Liver (tissue), 9 donors: ENCODE data around the gene BTBD9. TPM values are rescaled to one million over a fixed set of nuclear protein-coding genes. Genes with fewer than 3 reads are reported as not detected.

Experiments used
- DNase-seq: peaks from one replicate; pipeline ENCODE4 v3.0.0-alpha.2; 2017; ENCODE audit warnings: low spot score
- H3K27ac ChIP-seq, 2 donors: one replicate each; pipeline ENCODE4 v1.7.0; 2013; ENCODE audit warnings: inconsistent platforms in 2 of 2, low read length in 2 of 2, control low read depth in 1 of 2, low read depth in 1 of 2, mild to moderate bottlenecking in 1 of 2
- H3K27me3 ChIP-seq, 4 donors: one replicate each; pipeline versions ENCODE4 v1.6.1 to v1.7.0; 2013; ENCODE audit warnings: low read length in 3 of 4, inconsistent platforms in 1 of 4, mild to moderate bottlenecking in 1 of 4, moderate library complexity in 1 of 4; ENCODE audit not compliant: control insufficient read depth in 4 of 4, insufficient read depth in 4 of 4
- H3K36me3 ChIP-seq, 4 donors: one replicate each; pipeline versions ENCODE4 v1.6.1 to v1.7.0; 2013; ENCODE audit warnings: low read length in 3 of 4, mild to moderate bottlenecking in 3 of 4, low read depth in 1 of 4, moderate library complexity in 1 of 4; ENCODE audit not compliant: control insufficient read depth in 4 of 4, insufficient read depth in 3 of 4
- H3K4me1 ChIP-seq, 4 donors: one replicate each; pipeline versions ENCODE4 v1.6.1 to v1.7.0; 2013; ENCODE audit warnings: low read length in 3 of 4, mild to moderate bottlenecking in 3 of 4, moderate library complexity in 1 of 4; ENCODE audit not compliant: control insufficient read depth in 4 of 4, insufficient read depth in 4 of 4
- H3K4me3 ChIP-seq, 3 donors: one replicate each; pipeline versions ENCODE4 v1.6.1 to v1.7.0; 2013; ENCODE audit warnings: low read length in 3 of 3, control low read depth in 1 of 3, low read depth in 1 of 3, mild to moderate bottlenecking in 1 of 3
- H3K9ac ChIP-seq, 2 donors: one replicate each; pipeline ENCODE4 v1.7.0; 2013; ENCODE audit warnings: low read length in 2 of 2, mild to moderate bottlenecking in 2 of 2, moderate library complexity in 2 of 2, control low read depth in 1 of 2, low read depth in 1 of 2
- H3K9me3 ChIP-seq, 4 donors: one replicate each; pipeline versions ENCODE4 v1.6.1 to v1.7.0; 2013; ENCODE audit warnings: low read length in 3 of 4; ENCODE audit not compliant: control insufficient read depth in 4 of 4
- EGR1 ChIP-seq, 2 donors: IDR thresholded peaks; 2 replicates each; pipeline ENCODE4 v1.6.1; 2016 to 2018; ENCODE audit warnings: antibody characterized with exemption in 2 of 2, low read depth in 2 of 2
- FOXA1 ChIP-seq: IDR thresholded peaks from 2 replicates; pipeline ENCODE4 v1.6.1; 2016; ENCODE audit warnings: antibody characterized with exemption
- FOXA2 ChIP-seq: IDR thresholded peaks from 2 replicates; pipeline ENCODE4 v1.6.1; 2016; ENCODE audit warnings: antibody characterized with exemption
- GABPA ChIP-seq, 2 donors: IDR thresholded peaks in 1 of 2; conservative IDR thresholded peaks in 1 of 2; 2 replicates each; pipeline ENCODE4 v1.6.1; 2016; ENCODE audit warnings: antibody characterized with exemption in 2 of 2, mild to moderate bottlenecking in 1 of 2, moderate library complexity in 1 of 2
- HNF4G ChIP-seq: IDR thresholded peaks from 2 replicates; pipeline ENCODE4 v1.6.1; 2016; ENCODE audit warnings: antibody characterized with exemption
- JUND ChIP-seq, 2 donors: IDR thresholded peaks; 2 replicates each; pipeline ENCODE4 v1.6.1; 2016; ENCODE audit warnings: antibody characterized with exemption in 2 of 2
- NR2F2 ChIP-seq: IDR thresholded peaks from 2 replicates; pipeline ENCODE4 v1.6.1; 2016; ENCODE audit warnings: antibody characterized with exemption
- RAD21 ChIP-seq, 2 donors: IDR thresholded peaks; 2 replicates each; pipeline ENCODE4 v1.6.1; 2016; ENCODE audit warnings: antibody characterized with exemption in 2 of 2, mild to moderate bottlenecking in 2 of 2
- RXRA ChIP-seq, 2 donors: IDR thresholded peaks; 2 replicates each; pipeline ENCODE4 v1.6.1; 2017 to 2018; ENCODE audit warnings: antibody characterized with exemption in 2 of 2, mild to moderate bottlenecking in 1 of 2
- SP1 ChIP-seq: IDR thresholded peaks from 2 replicates; pipeline ENCODE4 v1.6.1; 2018; ENCODE audit warnings: antibody characterized with exemption, mild to moderate bottlenecking
- TAF1 ChIP-seq: conservative IDR thresholded peaks from 2 replicates; pipeline ENCODE4 v1.6.1; 2016; ENCODE audit warnings: antibody characterized with exemption, mild to moderate bottlenecking
- YY1 ChIP-seq: IDR thresholded peaks from 2 replicates; pipeline ENCODE4 v1.6.1; 2016; ENCODE audit warnings: antibody characterized with exemption, mild to moderate bottlenecking
- WGBS: extraction: QIAGEN DNeasy Blood & Tissue Kit; methylation state at CpG from one replicate; pipeline ENCODE4 v1.1.7; 2013; 5-methylcytosine and 5-hydroxymethylcytosine counted together
- polyA plus RNA-seq, 2 donors: library from polyadenylated mRNA; stranded (reverse) in 1 of 2; unstranded in 1 of 2; fragments of 200-250 nt in 1 of 2; fragments of >200 nt in 1 of 2; fragmentation: Nextera tagmentation in 1 of 2; extraction: Ambion mirVana in 1 of 2; gene quantifications; one replicate each; pipeline versions ENCODE4 v1.2.1 to v1.2.3, GENCODE V29; 2013 to 2015
- total RNA-seq, 2 donors: library from RNA; depleted of rRNA; stranded (reverse); fragments of >200 nt; gene quantifications; one replicate each; pipeline ENCODE4 v1.2.3, GENCODE V29; 2014
- TF ChIP-seq, protein P1 (sequence below): IDR thresholded peaks from 2 replicates; pipeline ENCODE4 v1.6.1; 2016; ENCODE audit warnings: antibody characterized with exemption
- TF ChIP-seq, protein P2 (sequence below): IDR thresholded peaks from 2 replicates; pipeline ENCODE4 v1.6.1; 2016; ENCODE audit warnings: antibody characterized with exemption
- TF ChIP-seq, protein P3 (sequence below): IDR thresholded peaks from 2 replicates; pipeline ENCODE4 v1.6.1; 2016; ENCODE audit warnings: antibody characterized with exemption
- TF ChIP-seq, protein P4 (sequence below): IDR thresholded peaks from 2 replicates; pipeline ENCODE4 v1.6.1; 2016; ENCODE audit warnings: antibody characterized with exemption, mild to moderate bottlenecking
- TF ChIP-seq, protein P5 (sequence below): fragments of 150-350 bp; IDR thresholded peaks from 2 replicates; pipeline ENCODE4 v1.5.1; 2017; ENCODE audit warnings: improper control_type of control experiment, low read depth, low read length; ENCODE audit not compliant: missing input control
- donor health status: healthy.
- donor health status: healthy.
- donor health status: healthy.
- donor health status: healthy.
- donor health status: healthy.

BTBD9 gene
- total and polyA plus RNA-seq, 4 donors, result 2.0 to 12.4 (median 5.7) TPM

DNA sequence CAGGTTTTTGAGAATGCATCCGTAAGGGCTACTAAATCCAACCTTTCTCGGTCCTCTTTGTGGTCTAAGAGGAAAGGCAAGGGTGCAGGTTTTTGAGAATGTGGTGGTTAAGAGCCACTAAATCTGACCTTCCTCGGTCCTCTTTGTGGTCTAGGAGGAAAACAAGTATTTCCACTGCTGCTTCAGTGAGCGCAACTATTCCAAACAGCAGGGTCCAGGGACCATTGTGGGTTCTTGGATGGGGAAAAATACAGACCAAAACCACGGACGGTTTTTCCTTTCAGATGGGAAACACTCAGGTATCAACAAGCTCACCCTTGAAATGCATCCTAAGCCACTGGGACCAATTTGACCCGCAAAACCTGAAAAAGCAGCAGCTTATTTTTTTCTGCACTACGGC, 21.9 kb downstream of the BTBD9 start:
- Histone ChIP-seq H3K36me3 (no peaks in the 10 kb centered on the region), H3K4me1 (peaks cover 0 to 7% (median 2%) of the 10 kb centered on the region in 4 donors), H3K9me3 (no peaks in the 10 kb centered on the region), H3K27me3 (no peaks in the 10 kb centered on the region), H3K27ac (no peak overlapping the region), H3K4me3 (no peak overlapping the region), H3K9ac (no peak overlapping the region)
- DNase-seq, result no peak
- no peak for TF ChIP-seq HNF4G
- TF ChIP-seq FOXA1, result no peak
- no peak for TF ChIP-seq EGR1 (IDR thresholded peaks at IDR 0.05; ENCODE audit: low read depth in 2 of 2)
- TF ChIP-seq, protein P1, sequence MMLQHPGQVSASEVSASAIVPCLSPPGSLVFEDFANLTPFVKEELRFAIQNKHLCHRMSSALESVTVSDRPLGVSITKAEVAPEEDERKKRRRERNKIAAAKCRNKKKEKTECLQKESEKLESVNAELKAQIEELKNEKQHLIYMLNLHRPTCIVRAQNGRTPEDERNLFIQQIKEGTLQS, result no peak
- no peak for TF ChIP-seq SP1
- no peak for TF ChIP-seq RAD21 (IDR thresholded peaks at IDR 0.05)
- TF ChIP-seq TAF1, result no peak
- TF ChIP-seq JUND (IDR thresholded peaks at IDR 0.05), result no peak
- no peak for TF ChIP-seq RXRA (IDR thresholded peaks at IDR 0.05)
- TF ChIP-seq, protein P2, sequence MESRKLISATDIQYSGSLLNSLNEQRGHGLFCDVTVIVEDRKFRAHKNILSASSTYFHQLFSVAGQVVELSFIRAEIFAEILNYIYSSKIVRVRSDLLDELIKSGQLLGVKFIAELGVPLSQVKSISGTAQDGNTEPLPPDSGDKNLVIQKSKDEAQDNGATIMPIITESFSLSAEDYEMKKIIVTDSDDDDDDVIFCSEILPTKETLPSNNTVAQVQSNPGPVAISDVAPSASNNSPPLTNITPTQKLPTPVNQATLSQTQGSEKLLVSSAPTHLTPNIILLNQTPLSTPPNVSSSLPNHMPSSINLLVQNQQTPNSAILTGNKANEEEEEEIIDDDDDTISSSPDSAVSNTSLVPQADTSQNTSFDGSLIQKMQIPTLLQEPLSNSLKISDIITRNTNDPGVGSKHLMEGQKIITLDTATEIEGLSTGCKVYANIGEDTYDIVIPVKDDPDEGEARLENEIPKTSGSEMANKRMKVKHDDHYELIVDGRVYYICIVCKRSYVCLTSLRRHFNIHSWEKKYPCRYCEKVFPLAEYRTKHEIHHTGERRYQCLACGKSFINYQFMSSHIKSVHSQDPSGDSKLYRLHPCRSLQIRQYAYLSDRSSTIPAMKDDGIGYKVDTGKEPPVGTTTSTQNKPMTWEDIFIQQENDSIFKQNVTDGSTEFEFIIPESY, result no peak
- TF ChIP-seq, protein P3, sequence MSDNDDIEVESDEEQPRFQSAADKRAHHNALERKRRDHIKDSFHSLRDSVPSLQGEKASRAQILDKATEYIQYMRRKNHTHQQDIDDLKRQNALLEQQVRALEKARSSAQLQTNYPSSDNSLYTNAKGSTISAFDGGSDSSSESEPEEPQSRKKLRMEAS, result no peak
- no peak for TF ChIP-seq FOXA2
- TF ChIP-seq, protein P4, sequence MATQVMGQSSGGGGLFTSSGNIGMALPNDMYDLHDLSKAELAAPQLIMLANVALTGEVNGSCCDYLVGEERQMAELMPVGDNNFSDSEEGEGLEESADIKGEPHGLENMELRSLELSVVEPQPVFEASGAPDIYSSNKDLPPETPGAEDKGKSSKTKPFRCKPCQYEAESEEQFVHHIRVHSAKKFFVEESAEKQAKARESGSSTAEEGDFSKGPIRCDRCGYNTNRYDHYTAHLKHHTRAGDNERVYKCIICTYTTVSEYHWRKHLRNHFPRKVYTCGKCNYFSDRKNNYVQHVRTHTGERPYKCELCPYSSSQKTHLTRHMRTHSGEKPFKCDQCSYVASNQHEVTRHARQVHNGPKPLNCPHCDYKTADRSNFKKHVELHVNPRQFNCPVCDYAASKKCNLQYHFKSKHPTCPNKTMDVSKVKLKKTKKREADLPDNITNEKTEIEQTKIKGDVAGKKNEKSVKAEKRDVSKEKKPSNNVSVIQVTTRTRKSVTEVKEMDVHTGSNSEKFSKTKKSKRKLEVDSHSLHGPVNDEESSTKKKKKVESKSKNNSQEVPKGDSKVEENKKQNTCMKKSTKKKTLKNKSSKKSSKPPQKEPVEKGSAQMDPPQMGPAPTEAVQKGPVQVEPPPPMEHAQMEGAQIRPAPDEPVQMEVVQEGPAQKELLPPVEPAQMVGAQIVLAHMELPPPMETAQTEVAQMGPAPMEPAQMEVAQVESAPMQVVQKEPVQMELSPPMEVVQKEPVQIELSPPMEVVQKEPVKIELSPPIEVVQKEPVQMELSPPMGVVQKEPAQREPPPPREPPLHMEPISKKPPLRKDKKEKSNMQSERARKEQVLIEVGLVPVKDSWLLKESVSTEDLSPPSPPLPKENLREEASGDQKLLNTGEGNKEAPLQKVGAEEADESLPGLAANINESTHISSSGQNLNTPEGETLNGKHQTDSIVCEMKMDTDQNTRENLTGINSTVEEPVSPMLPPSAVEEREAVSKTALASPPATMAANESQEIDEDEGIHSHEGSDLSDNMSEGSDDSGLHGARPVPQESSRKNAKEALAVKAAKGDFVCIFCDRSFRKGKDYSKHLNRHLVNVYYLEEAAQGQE, result no peak
- no peak for TF ChIP-seq NR2F2
- TF ChIP-seq, protein P5, sequence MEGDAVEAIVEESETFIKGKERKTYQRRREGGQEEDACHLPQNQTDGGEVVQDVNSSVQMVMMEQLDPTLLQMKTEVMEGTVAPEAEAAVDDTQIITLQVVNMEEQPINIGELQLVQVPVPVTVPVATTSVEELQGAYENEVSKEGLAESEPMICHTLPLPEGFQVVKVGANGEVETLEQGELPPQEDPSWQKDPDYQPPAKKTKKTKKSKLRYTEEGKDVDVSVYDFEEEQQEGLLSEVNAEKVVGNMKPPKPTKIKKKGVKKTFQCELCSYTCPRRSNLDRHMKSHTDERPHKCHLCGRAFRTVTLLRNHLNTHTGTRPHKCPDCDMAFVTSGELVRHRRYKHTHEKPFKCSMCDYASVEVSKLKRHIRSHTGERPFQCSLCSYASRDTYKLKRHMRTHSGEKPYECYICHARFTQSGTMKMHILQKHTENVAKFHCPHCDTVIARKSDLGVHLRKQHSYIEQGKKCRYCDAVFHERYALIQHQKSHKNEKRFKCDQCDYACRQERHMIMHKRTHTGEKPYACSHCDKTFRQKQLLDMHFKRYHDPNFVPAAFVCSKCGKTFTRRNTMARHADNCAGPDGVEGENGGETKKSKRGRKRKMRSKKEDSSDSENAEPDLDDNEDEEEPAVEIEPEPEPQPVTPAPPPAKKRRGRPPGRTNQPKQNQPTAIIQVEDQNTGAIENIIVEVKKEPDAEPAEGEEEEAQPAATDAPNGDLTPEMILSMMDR, result no peak
- TF ChIP-seq GABPA (IDR thresholded peaks at IDR 0.05 in 1 of 2, conservative IDR thresholded peaks at IDR 0.05 in 1 of 2), result no peak
- no peak for TF ChIP-seq YY1
- 98% methylated on average over 8 of the region's 8 CpGs for WGBS
